Hematopoietic multipotent progenitor cell treated with erythropoietin and hydrocortisone succinate and interleukin-3 and kit ligand, for 15 days (in vitro differentiated cells): ENCODE measurements around the gene ZNF280C.
A peak's percentile ranks its signal among the peaks of the same experiment; 100 is the strongest.
"Not testable (repeated sequence)": the region's sequence is repeated elsewhere in the genome, so short reads cannot be mapped to it uniquely, and the experiment has no call there.

Experiments used
- DNase-seq: peaks from one replicate; pipeline ENCODE4 v3.0.0-alpha.2; 2015; ENCODE audit warnings: low spot score

Gene ZNF280C

DNA sequence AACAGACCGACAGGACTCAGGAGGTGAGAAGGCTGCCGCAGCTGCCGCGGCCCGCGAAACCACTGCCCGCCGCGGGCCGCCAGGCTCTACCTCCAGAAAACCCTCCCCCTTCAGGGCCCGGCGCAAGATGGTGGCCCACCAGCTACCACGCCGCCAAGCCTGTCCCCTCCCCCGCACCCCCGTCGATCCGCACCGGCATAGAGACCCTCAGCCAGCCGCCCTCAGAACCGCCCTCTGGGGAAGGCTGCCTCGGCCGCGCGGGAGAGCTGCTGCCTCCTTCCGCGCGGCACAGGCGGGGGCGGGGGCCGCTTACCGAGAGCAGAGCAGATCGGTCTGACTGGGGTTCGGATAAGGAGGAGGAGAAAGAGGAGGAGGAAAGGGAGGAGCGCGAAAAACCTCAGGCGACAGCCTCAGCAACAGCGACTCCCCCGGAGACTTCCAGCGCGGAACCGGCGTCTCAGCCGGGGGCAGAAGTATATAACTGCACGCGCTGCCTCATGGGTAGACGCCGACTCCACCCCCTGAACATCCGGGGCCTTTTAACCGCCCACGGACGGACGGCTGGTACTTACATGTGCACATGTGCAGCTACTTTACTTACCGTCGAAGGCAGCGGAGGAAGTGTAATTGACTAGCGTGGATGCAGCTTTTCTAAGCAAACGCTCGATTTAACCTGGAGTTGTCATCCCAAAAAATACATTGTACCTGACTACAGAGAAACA lies at the start of gene ZNF280C:
ZNF280C (minus strand) TSS at position 451 of the 722 bp plus-strand sequence. CDS start 8,450 bp downstream, outside the sequence.
- peak; percentile 83 for DNase-seq

DNA sequence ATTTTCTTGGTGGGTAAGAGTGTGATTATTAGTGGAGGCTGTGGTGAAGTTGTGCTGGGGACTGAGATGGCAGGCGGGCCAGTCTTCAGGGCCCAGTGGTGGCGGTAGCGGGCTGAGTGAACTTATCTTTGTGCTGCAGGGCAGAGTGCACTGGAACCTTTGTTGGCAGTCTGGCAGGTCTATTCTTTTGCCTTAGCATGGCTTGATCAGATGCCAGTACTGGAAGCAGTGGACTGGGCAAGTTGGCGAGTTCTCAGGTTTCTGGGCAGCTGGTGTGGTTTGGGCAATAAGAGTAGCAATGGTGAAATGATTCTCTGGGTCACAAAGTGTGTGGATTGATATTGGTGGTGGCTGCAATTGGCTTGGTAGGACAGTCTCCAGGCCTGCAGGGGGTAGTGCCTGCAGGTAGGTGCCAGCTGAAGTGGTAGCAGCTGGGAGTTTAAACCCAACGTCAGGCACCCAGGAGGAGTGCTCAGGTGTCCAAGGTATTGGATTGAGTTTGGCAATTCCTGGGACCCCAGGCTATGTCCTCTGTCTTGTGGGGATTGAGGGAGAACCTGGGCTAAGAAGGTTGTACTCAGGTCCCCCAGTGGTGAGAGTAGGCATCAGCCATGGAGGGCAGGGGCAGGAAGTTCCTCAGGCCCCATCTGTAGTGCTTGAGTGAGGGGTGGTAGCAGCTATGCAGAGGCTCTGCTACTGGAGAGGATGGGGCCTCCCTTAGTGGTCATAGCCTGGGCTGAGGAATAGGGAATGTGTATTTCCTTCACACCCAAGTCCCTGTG lies 36.1 kb upstream of the ZNF280C start:
- DNase-seq = no peak

- no peak for DNase-seq
These were observed 33.3 kb upstream of the ZNF280C start for GRCh38 chrX:130301977-130302376.

DNA sequence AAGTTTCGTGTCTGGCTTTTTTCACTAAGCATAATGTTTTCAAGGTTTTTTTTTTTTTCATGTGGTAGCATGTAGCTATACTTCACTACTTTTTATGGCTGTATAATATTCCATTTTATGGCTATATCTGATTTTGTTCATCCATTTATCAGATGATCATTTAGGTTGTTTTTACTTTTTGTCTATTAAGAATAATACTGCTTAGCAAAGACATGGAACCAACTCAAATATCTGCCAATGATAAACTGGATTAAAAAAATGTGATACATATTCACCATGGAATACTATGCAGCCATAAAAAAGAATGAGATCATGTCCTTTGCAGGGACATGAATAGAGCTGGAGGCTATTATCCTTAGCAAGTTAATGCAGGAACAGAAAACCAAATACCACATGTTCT lies 32.7 kb upstream of the ZNF280C start:
- DNase-seq = no peak

GRCh38 chrX:130300010-130300282 lies 31.2 kb upstream of the ZNF280C start:
- no peak for DNase-seq

- DNase-seq = no peak
These were observed 30.7 kb upstream of the ZNF280C start for GRCh38 chrX:130299279-130300009.

DNA sequence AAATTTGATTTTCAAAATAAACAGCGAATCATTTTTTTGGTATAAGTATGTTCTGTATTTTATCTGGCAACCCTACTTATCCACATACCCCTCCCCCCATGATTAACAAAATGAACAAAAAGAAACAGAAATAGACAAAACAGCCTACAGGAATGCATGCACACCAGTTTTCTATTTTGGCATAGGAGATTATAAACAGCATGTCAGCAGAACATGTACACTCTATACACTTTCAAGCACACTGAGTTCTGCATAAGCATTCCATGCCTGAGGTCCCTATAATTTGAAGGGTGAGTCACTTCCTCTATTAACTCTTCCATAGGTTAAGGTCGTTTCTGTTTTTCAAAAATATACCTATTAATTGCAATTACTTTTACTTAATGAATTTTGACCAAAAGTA lies 28.0 kb upstream of the ZNF280C start:
- DNase-seq = no peak

- no peak for DNase-seq
These were observed 27.6 kb upstream of the ZNF280C start for GRCh38 chrX:130296297-130296678.

DNA sequence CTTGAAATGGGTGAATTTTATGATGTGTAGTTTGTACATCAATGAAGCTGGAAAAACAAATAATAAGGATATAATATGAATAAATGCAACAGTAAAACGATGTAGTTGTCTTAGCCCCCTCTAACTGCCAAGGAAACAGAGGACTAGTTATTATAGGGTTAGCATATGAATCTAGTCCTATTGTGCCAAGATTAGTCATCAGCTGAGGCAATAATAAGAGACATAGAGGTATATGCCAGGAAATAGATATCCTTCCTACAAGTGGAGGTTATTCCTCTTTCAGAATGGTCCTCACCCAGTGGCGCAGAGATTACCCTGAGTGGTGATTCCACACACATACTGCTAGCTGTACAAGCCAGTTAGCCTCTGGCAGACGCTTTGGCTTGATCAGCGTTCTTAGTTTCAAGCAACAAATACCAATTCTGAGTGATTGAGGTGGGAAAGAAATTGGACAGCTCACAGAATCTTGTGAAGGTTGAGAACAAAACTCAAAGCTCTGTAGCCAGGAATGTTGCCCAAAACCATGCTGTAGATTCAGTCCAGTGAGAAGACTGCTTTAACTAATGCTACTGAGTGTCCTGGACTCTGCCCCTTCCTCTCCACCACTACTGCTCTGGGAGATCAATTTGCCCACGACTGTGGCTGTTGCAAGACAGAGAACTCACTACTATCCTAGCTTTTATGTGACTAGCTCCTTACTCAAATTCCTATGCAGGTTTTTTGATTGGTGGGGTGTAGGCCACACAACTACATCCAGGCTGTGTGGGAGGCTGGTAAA lies 27.0 kb upstream of the ZNF280C start:
- DNase-seq = no peak

DNA sequence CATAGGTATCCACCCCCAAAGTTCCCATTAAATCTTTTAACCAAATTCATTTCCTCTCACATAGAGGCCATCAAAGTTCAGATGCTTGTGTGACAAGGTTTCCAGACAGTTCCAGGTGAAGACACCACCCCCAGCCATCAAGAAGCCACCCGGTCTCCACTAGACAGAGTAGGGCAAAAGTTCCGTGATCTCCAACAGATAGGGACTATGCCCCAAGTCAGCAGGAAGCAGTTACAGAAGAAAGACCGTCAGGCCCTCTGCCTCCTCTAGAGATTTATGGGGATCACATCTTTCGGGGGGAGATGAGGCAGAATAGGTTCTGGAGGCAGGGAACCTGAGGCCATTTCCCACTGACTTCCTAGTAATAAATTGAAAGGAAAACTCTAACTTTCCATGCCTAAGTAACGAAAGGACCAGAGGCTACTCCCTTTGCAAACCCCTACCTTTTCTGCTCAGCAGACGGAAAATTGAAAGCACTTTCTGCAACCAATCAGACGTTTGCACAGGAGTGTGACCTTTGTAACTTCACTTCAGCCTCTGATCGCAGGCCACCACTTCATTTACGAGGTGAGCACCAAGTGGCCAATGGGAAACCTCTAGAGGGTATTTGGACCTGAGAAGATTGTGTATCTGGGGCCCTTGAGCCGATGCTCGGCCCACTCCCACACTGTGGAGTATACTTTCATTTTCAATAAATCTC lies 18.5 kb upstream of the ZNF280C start:
- DNase-seq = no peak

GRCh38 chrX:130285710-130286109 lies 17.0 kb upstream of the ZNF280C start:
- no peak for DNase-seq

- no peak for DNase-seq
These were observed 16.4 kb upstream of the ZNF280C start for GRCh38 chrX:130285069-130285620.

DNA sequence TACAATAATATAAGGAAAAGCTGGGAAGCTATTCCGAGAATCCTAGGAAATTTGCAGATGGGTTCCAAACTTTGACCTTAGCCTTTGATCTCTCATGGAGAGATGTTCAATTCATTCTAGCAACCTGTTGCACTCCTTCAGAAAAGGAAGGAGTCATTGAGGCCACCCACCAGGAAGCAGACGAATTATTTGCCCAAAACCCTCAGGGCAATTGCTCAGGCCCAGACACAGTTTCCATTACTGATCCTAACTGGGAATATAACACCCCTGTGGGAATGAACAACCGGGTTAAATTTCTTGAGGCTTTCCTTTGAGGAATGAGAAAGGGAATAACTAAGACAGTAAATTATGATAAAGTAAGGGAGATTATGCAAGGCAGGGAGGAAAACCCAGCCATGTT lies 13.5 kb upstream of the ZNF280C start:
- DNase-seq = no peak

DNA sequence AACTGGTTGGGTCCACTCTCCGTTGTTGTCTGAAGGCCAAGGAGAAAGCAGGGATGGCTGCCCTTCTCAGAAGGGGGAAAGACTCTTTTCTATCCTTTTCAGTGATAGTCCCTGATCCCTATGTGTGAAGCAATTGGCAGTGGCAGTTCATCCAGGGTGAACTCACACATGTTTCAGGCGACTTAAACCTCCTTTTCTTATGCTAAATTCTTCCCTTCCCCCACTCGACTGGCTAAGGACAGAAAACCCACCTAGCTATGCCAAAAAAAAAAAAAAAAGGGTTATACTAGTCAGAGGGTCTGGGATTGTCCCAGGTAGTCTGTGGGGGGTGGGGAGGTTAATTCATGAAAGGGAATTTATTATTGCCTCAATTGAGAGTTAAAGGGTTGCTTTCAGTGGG lies 12.2 kb upstream of the ZNF280C start:
- no peak for DNase-seq

GRCh38 chrX:130272253-130272652 lies 3.6 kb upstream of the ZNF280C start:
- DNase-seq = not testable (repeated sequence)

- not testable (repeated sequence) for DNase-seq
These were observed 692 bp upstream of the ZNF280C start for GRCh38 chrX:130269391-130269790.

GRCh38 chrX:130267956-130268448 lies 697 bp downstream of the ZNF280C start:
- DNase-seq = no peak

DNA sequence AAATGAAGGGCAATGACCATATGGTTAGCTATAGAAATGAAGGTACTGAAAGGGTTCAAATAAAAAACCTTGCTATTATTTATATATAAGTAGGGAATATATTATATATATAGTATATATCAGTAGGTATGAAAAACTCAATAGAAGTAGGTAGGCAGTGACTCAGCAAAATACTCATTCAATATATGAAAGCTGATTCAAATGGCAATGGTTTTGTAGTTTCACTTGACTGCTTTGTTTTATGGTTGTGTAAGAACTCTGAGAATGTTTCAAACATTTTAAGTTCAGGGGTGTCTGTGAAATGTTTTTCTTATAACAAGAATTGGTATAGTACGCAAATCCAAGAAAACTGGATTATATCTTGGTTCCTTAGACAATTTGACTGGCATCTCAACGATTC lies 4.1 kb downstream of the ZNF280C start:
- DNase-seq = no peak

- DNase-seq = no peak
These were observed 5.7 kb downstream of the ZNF280C start for GRCh38 chrX:130263016-130263415.

- no peak for DNase-seq
These were observed 6.5 kb downstream of the ZNF280C start for GRCh38 chrX:130262231-130262630.

DNA sequence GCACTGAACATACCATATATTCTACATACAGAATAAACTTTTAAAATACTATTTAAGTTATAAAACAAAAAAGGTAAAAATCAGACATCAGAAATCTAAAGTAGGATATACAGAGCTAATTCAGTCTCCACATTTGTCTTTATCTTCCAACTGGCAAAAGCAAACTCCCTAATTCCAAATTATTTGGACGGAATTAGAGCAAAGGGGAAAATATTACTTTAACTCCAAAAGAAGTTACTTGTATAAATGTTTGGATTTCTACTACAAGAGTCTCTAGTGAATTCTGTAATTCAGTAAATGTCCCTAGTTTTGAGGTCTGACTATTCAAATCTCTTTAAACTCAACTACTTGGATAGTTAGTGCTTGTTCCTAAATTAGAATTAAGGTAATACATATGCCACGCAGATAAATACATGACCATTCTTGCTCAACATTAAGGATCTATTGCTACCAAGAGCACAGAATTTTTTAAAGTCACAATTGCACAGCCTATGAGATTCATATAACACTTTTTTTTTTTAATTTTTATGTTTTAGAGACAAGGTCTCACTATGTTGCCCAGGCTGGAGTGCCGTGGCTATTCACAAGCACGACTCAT lies 7.3 kb downstream of the ZNF280C start:
- DNase-seq = no peak
